Neutrophil (primary cell): ENCODE data around the gene PTPN3.

Experiments
- H3K27ac ChIP-seq: fragments of 200-600 bp; sonication (generic); 2 replicates; pipeline ENCODE4 v1.5.1; 2016; ENCODE audit warnings: mild to moderate bottlenecking, moderate library complexity
- H3K27me3 ChIP-seq: fragments of 200-600 bp; sonication (generic); 2 replicates; pipeline ENCODE4 v1.6.0; 2016; ENCODE audit warnings: mild to moderate bottlenecking
- H3K36me3 ChIP-seq: fragments of 200-600 bp; sonication (generic); 2 replicates; pipeline ENCODE4 v1.5.1; 2017
- H3K4me1 ChIP-seq, 2 experiments: fragments of 200-600 bp in 1 of 2; sonication (generic) in 1 of 2; 1 replicate in 1 of 2; 2 replicates in 1 of 2; pipeline versions ENCODE4 v1.5.1 to v1.6.1; 2013 to 2016; ENCODE audit warnings: low read depth in 1 of 2, low read length in 1 of 2, mild to moderate bottlenecking in 1 of 2, moderate library complexity in 1 of 2; ENCODE audit not compliant: control insufficient read depth in 1 of 2, insufficient read depth in 1 of 2
- H3K4me3 ChIP-seq, 2 experiments: fragments of 200-600 bp in 1 of 2; sonication (generic) in 1 of 2; 1 replicate in 1 of 2; 2 replicates in 1 of 2; pipeline ENCODE4 v1.5.1; 2013 to 2016; ENCODE audit warnings: low read depth in 1 of 2, low read length in 1 of 2, mild to moderate bottlenecking in 1 of 2, moderate library complexity in 1 of 2
- H3K9me3 ChIP-seq: fragments of 200-600 bp; sonication (generic); 2 replicates; pipeline ENCODE4 v1.5.1; 2016
- TF ChIP-seq, protein P1 (sequence below): fragments of 200-600 bp; sonication (generic); IDR thresholded peaks from 2 replicates; pipeline ENCODE4 v1.5.1; 2016; ENCODE audit warnings: antibody characterized with exemption

Gene PTPN3

DNA sequence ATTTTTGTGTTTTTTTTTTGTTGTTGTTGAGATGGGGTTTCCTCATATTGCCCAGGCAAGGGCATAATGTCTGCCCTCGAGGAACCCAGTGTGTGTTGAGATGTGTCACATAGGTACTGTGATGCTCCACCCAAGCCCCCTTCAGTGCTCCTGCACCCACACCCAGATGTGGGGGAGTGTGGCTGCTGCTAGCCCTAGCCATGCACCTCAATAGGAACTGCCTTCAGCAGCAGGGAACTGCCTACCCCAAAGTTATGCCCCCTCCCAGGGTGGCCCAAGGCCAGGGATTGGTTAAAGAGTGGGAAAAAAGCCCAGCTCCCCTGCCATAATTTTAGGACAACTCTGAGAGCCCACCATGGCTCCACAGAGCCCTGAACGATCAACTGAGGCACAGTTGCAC lies 143.9 kb downstream of the PTPN3 start:
- Histone ChIP-seq H3K9me3 (no peaks in the 10 kb centered on the region), H3K27ac (no peak overlapping the region), H3K27me3 (no peaks in the 10 kb centered on the region), H3K4me3 (no peak overlapping the region), H3K4me1 (no peaks in the 10 kb centered on the region), H3K36me3 (no peaks in the 10 kb centered on the region)
- TF ChIP-seq, protein P1, sequence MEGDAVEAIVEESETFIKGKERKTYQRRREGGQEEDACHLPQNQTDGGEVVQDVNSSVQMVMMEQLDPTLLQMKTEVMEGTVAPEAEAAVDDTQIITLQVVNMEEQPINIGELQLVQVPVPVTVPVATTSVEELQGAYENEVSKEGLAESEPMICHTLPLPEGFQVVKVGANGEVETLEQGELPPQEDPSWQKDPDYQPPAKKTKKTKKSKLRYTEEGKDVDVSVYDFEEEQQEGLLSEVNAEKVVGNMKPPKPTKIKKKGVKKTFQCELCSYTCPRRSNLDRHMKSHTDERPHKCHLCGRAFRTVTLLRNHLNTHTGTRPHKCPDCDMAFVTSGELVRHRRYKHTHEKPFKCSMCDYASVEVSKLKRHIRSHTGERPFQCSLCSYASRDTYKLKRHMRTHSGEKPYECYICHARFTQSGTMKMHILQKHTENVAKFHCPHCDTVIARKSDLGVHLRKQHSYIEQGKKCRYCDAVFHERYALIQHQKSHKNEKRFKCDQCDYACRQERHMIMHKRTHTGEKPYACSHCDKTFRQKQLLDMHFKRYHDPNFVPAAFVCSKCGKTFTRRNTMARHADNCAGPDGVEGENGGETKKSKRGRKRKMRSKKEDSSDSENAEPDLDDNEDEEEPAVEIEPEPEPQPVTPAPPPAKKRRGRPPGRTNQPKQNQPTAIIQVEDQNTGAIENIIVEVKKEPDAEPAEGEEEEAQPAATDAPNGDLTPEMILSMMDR = no peak

DNA sequence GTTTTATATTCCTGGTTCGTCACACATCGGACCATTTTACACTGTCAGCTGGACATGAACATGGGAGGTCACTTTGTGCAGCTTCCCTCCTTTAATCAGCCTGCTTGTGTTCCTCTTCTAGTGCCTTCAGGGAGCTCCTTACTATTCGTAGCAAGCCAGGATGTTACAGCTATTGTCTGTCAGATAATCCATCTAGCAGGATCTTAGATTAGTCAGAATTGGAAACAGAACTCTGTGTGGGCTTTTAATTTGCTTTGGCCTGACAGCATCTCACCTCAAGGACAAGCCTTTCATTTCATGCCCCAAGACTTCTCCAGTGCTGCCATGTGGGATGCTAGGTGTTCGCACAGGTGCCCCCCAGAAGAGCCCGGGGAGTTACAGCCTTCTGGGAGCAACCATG lies 147.1 kb downstream of the PTPN3 start:
- no peak overlapping the region for H3K27ac ChIP-seq
- peaks cover 10% of the 10 kb centered on the region for H3K27me3 ChIP-seq
- no peak overlapping the region for H3K4me3 ChIP-seq
- no peaks in the 10 kb centered on the region for H3K36me3 ChIP-seq
- TF ChIP-seq, protein P1 = no peak
- H3K9me3 ChIP-seq = no peaks in the 10 kb centered on the region
- H3K4me1 ChIP-seq = no peaks in the 10 kb centered on the region

DNA sequence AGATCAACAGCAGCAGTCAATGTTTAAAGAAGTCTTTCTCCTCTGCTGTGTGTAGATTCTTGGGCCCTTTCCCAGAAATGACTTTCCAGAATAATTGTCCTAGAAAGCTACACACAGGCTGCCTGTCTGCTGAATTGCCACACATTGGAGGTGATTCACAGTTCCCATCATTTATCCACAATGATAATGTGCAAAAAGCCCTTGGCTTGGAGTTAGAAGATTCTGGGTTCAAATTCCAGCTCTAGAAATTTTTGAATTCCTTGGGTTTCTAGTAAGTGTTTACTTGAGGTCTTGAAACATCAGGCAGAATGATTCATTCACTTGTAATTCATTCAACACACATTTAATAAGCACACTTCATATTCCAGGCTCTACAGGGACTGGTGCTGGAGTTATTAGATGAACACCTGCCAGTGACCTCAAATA lies 148.7 kb downstream of the PTPN3 start:
- Histone ChIP-seq H3K9me3 (no peaks in the 10 kb centered on the region), H3K4me1 (no peaks in the 10 kb centered on the region), H3K27ac (no peak overlapping the region), H3K4me3 (no peak overlapping the region), H3K36me3 (no peaks in the 10 kb centered on the region), H3K27me3 (peaks cover 10% of the 10 kb centered on the region)
- TF ChIP-seq, protein P1 = no peak

DNA sequence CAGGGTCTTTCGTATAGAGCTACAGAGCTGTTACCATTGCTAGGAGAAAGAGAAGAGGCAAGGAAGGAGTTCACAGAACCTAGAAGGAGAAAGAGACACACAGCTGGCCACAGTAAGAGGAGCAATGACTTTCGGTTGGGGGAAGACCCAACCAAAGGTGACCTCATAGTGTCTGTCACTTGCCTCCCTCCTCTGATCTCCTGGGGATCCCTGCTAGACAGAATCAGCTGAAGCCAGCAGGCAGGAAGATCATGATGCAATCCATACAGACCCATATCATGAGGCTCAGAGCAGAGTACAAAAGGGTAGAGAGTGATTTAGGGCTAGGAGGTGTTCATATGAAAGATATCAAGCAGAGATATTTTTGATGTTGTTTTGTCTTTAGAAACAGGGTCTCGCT lies 151.2 kb downstream of the PTPN3 start:
- Histone ChIP-seq H3K36me3 (no peaks in the 10 kb centered on the region), H3K9me3 (no peaks in the 10 kb centered on the region), H3K27me3 (peaks cover 10% of the 10 kb centered on the region), H3K4me3 (no peak overlapping the region), H3K27ac (no peak overlapping the region), H3K4me1 (no peaks in the 10 kb centered on the region)
- TF ChIP-seq, protein P1 = no peak

DNA sequence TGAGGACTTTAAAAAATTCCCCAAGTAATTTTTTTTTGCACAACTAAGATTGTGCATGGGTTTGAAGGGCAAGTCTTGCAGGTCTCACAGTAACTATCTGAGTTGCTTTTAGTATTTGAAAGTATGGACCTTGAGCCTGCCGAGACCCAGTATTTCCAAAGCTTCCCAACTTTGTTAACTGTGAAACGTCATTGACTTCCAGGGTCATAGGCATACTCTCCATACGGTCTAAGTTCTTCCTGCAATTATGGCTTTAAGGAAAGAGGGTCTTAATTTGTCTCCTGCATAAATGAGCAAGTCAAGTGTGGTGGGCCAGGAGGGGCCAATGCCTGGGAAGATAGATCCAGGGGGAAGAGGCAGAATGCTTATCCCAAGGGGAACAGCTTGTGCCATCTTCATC lies 153.2 kb downstream of the PTPN3 start:
- TF ChIP-seq, protein P1 = no peak
- Histone ChIP-seq H3K27ac (no peak overlapping the region), H3K36me3 (no peaks in the 10 kb centered on the region)

DNA sequence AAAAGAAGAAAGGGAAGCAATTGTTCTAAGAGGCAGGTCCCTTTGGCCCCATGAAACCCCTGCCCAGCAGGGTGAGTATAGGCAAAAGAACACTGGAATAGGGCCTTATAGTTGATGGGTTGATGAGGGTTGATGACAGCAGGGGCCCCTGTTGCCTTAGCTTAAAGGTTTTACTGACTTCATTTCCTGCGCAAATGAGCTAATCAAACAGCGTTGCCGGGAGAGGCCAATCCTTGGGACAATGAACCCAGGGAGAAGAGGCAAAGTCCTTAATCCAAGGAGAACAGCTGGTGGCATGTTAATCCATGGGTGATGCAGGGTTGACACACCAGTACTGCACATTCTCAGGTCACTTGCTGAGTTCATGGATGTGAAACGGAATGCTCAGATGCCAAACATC lies 155.2 kb downstream of the PTPN3 start:
- Histone ChIP-seq H3K27me3 (peaks cover 11% of the 10 kb centered on the region), H3K9me3 (no peaks in the 10 kb centered on the region), H3K27ac (no peak overlapping the region), H3K4me1 (no peaks in the 10 kb centered on the region), H3K4me3 (no peak overlapping the region), H3K36me3 (no peaks in the 10 kb centered on the region)
- TF ChIP-seq, protein P1 = no peak

More for the DNA sequence above, 153.2 kb downstream of the PTPN3 start:
- Histone ChIP-seq H3K9me3 (no peaks in the 10 kb centered on the region), H3K27me3 (peaks cover 10% of the 10 kb centered on the region), H3K4me3 (no peak overlapping the region), H3K4me1 (no peaks in the 10 kb centered on the region)
